Ramos (cell line): Measurements from ENCODE around the gene ENG.

Source experiments
- in situ Hi-C: fragments of 300-500 bp; cut with MboI; formaldehyde crosslinking; loops from one replicate; pipeline ENCODE4 v1.14.3; 2022; ENCODE audit warnings: low sequenced_read_pairs; ENCODE audit not compliant: unreplicated experiment

Gene ENG

DNA sequence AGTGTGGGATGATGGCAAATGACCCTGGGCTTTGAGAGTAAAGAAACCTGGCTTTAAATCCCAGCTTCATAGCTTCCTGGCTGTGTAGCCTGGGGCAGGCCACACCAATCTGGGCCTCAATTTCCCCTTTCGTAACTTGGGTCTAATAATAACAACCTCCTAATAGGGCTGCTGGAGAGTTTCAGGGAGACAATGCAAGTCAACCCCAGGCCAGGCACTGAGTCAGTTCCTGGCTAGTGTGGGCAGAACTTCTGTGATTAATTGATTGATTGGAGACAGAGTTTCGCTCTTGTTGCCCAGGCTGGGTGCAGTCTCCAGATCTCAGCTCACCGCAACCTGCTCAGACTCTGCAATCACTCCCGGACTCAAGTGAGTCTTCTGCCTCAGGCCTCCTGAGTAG lies 72.7 kb downstream of the ENG start:
- in situ Hi-C loops, result loop anchor here (5.0 kb wide), 1 partner anchor 130 kb away; no protein-coding TSS in a partner anchor

DNA sequence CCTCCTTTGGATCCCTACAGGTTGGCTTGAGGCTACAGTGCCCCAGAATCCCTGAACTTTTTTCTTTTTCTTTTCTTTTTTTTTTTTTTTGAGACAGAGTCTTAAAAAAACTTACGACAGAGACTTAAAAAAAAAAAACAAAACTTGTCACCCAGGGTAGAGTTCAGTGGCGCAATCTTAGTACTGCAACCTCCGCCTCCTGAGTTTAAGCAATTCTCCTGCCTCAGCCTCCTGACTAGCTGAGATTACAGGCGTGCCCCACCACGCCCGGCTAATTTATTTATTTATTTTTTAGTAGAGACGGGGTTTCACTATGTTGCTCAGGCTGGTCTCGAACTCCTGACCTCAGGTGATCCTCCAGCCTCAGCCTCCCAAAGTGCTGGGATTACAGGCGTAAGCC lies 73.5 kb downstream of the ENG start:
- in situ Hi-C loops, result loop anchor here (5.0 kb wide), 1 partner anchor 131 kb away; no protein-coding TSS in a partner anchor

DNA sequence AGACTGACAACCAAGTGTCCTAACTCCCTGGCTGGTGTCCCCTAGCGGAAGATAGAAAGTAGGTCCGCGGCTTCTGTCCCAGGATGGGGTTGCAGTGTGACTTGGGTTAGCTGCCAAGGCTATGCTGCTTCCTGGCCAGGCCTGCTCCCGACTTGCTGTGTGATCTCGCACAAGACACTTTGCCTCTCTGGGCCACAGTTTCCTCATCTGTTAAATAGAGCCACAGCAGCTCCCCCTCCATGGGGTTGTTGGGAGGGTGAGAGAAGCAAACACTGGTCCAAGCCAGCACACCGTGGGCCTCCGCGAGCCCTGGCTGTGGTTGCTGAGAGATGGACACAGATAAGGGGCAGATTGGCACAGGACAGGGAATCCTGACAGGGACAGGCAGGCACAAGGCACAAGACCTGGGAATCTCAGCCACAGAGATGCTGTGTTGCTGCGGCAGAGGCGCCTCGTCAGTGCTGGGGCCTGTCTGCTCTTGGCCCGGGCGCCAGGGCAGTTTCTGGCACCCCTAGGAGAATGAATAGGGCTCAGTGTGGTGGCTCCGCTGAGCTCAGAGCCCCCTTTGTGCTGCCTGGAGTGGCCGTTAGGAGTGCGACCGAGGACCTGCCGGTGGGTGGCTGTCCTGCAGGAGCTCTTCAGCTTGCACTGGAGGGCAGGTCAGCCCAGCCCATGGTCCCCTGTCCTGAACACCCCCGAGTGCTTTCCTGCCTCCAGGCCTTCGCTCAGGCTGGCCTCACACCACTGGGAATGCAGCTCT lies 74.2 kb downstream of the ENG start:
- in situ Hi-C loops, result loop anchor here (5.0 kb wide), 1 partner anchor 132 kb away; no protein-coding TSS in a partner anchor

DNA sequence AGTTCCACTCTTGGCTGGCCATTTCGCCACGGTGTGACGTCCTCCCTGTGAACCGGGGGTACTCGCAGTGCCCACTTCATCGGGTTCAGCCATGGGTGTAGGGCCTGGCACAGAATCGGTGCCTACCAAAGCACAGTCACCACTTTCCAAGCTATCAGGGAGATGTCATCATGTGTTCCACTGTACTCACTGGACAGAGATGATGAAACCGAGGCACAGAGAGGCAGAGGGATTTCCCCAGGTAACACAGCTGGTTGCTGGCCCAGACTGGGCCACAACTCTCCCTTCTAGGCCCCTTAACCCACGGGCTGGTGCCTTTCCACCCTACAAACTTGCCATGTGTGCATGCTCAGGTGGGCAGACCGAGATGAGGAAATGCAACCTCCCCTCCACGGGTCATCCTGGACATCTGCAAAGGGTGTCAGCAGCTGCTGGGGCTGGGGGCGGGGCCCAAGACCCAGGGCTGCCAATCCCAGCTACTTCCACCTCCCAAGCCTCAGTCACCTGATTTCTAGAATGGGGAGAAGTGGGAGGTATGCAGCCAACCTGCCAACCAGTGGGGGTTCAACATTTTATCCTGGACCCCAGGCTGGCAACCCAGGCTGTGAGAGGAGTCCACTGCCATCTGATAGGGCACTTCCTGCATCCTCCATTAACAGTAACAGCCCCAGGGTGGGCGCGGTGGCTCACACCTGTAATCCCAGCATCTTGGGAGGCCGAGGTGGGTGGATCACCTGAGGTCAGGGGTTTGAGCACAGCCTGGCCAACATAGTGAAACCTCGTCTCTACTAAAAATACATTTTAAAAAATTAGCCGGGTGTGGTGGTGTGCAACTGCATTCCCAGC lies 75.1 kb downstream of the ENG start:
- in situ Hi-C loops, result no loop called here

DNA sequence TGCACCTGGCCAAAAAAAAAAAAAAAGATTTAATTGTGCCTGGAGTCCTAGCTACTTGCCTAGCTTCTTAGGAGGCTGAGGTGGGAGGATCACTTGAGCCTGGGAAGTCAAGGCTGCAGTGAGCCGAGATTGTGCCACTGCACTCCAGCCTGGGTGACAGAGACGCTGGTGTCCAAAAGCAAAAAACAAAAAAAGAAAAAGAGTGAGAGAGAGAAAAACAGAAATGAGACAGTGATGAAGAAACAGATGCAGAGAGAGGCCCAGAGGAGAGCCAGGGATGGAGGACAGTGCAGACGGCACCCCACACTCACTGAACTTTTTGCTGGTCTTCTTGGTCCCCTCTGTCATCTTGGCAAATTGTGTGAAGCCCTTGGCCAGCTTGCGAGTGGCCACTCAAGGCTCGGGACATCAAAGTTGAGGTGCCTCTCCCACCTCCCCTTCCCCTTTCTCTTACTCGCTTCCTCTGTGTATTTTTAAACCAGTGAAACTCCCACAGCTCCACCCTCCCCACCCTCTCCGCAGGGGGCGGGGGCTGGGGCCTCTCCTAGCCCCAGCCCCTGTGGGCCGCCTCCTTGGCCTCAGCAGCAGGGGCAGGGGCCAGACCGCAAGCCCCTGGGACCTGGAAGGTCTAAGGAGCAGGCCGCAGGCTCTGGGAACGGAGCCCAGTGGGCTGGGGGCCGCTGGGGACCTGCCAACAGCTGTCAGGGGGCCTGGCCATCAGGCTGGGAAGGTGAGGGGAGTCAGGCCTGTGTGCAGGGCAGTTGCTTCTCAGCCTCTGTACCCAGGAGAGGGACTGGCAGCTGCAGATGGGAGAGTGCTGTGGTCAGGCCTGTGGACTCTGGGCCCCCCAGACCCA lies 76.0 kb downstream of the ENG start, which contains the start of gene SH2D3C:
Gene SH2D3C, minus strand, starts transcription at position 387 of the 856 bp plus-strand sequence. Its CDS starts 39 bp downstream, at position 348.
- in situ Hi-C loops, result no loop called here

DNA sequence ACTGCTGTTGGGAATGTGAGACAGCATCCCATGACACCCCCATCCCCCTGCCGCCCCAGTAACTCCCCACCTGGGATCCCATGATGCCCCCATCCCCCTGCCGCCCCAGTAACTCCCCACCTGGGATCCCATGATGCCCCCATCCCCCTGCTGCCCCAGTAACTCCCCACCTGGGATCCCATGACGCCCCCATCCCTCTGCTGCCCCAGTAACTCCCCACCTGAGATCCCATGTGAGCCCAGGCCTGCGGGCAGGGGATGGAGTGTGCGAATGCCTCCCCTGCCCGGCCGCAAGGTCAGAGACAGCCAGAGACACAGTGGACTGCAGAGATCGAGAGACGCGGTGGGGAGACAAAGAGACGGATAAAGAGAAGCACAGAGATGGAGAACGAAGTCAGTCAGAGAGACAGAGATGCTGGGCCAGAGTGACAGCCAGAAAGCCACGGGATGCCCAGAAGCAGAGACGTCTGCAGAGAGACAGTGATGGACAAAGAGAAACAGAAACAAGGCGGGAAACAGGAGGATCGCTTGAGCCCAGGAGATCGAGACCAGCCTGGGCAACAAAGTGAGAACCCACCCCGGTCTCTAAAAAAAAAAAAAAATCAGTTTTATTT lies 77.0 kb downstream of the ENG start:
- in situ Hi-C loops, result no loop called here

DNA sequence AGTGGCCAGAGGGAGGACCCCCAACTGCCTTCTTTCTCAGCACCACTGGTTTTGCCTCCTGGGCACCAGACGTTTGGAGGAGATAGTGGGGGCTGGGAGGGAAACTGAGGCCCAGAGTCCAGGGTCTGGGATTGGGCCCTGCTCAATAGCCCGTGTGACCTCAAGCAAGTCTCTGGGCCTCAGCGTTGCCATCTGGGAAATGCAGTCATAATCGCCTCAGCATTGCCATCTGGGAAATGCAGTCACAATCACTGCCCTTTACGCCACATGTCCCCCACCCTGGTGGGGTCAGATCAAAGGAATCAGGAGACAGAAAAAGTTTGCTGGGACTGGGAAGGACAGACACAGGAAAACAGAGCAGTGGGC lies 77.6 kb downstream of the ENG start:
- in situ Hi-C loops, result no loop called here

DNA sequence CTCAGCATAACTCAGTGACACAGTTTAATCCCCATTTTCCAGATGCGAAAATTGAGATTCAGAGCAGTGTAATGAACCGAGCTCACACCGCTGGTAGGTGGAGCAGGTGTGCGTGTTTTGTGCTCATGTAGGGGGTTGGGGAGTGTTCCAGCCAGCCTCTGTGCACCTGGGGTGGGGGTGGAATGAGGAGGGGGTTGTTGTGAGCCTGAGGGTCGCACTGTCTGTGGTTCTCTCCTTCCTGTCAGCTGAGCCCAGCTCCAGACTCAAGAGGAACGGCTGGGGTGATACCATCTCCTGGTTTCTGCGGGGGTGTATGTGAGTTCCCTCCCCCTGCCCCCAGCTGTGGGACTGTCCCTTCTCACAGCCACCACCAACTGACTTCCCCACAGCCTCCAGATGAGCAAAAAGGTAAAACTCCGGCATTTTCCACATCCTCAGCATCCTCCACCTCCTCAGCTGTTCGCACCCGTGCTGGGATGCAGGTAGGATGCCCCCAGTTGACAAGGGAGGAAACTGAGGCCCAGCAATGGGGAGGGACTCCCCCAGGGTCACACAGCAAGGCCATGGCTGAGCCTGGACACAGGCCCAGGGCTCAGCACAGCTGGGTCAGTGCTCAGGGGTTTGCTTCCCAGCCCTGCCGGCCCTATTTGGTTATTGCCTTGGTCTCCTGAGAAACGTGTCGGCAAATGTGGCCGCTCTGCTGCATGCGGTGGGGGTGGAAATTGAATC lies 78.1 kb downstream of the ENG start:
- in situ Hi-C loops, result no loop called here

DNA sequence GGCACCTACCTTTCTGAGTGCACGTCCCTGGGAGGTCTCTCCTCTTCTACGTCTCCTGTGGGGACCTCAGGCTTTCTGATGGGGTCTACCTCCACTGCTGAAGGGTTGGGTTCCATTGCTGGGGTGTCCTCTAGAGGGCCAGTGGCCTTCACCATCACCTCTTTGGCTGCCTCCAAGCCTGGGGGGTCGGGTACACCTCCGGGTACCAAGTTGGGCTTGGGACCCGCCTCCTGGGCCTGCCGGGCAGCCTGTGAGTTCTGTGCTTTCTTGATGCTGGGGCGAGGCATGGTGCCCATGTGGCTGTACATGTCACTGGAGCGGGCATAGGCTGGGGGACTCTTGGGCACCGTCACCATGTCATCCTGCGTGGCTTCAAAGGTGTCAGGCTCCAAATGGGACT lies 80.5 kb downstream of the ENG start:
- in situ Hi-C loops, result no loop called here

DNA sequence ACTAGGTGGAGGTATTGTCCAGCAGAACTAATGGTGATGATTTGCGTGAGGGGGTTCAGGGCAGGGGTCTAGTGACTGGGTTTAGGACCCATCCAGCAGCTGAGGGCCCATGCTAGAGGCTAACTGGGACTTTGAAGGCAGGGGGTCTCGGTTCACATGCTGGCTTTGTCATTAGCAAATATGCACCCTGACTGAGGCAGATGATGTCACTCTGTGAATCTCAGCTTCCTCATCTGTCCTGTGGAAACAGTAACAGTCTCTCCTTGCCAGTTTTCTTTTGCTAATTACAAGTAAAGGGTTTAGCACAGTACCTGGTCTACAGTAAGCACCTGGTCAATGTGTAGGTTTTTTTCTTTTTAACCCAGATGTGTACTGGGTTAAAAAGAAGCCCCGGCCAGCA lies 81.2 kb downstream of the ENG start:
- in situ Hi-C loops, result no loop called here

DNA sequence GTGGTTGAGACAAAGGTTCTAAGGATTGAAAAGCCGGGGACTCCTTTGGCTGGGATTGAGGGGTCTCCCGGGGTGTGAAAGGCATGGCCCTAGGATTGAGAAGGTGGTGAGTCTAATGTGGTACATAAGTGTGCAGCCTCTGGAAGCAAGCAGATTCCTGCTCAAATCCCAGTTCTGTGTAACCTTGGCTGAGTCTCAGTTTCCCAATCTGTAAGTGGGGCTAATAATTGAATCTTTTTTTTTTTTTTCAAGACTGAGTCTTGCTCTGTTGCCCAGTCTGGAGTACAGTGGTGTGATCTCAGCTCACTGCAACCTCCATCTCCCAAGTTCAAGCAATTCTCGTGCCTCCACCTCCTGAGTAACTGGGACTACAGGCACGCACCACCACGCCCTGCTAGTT lies 81.9 kb downstream of the ENG start:
- in situ Hi-C loops, result no loop called here

DNA sequence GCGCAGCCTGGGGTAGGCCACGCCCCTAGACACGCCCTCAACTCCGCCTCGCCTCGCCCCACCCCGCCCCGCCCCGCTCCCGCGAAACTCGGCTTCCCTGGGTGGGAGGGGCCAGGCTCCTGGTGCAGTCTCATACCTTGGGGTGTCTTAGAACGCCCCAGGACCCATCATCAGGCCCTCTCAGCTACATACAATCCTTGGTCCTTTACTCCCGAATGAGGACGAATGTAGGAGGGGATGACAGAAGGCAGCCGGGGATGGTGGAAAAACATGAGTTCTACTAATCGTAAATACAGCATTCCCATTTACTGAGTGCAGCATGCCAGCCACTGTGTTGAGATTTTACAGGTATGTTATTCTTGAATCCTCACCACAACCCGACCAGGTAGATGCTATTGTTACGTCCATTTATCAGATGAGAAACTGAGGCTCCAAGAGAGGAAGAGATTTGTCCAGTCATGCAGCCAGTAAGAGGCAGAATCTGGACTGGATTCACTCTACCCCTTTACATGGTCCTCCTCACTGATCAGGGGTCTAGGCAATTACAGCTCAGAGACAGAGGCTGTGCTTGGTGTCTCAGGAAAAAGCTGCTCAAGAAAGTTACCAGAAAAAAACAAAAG lies 82.8 kb downstream of the ENG start:
- in situ Hi-C loops, result no loop called here

DNA sequence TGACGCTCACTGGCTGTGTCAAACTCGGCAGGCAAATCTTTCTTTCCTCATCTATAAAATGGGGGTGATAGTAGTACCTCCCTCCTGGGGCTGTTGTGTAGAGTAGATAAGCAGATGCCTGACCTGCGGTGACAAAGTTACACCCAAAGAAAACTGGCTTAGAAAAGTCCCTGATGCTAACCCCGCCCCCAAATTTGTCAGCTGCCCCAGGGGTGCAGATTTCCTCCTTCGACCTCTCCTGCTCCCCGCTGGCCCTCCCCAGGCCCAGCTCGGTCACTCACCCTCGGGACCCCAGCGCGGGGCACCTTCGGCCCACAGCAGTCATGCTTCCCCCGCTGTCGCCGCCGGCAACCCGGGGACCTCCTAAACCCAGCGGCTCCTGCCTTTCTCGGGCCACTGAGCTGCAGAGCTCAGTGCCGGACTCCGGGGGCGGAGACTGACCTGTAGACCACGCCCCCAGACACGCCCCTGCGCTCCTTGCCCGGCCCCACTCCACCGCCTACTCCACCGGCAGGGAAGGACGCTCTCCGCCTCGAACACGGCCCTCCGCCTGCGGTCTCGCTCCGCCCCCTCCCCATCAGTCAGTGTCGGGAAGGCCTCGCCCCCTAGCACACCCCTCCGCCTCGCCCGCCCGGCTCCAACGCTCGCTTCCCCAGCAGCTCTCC lies 83.4 kb downstream of the ENG start:
- in situ Hi-C loops, result no loop called here

DNA sequence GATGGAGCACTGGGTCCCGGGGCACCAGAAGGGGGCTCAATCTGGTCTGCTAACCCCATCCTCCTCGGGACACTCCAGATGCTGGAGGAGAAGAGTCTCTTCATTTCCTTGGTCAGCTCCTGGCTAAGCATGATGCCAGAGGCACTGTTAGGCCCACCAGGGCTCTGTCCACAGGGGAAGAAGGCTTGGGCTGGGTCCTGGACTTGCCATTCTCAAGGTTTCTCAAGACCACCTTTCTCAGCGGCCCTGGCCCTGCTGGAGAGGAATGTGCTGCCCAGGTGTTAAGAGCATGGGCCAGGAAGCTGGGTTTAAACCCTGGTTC lies 83.9 kb downstream of the ENG start:
- in situ Hi-C loops, result no loop called here

DNA sequence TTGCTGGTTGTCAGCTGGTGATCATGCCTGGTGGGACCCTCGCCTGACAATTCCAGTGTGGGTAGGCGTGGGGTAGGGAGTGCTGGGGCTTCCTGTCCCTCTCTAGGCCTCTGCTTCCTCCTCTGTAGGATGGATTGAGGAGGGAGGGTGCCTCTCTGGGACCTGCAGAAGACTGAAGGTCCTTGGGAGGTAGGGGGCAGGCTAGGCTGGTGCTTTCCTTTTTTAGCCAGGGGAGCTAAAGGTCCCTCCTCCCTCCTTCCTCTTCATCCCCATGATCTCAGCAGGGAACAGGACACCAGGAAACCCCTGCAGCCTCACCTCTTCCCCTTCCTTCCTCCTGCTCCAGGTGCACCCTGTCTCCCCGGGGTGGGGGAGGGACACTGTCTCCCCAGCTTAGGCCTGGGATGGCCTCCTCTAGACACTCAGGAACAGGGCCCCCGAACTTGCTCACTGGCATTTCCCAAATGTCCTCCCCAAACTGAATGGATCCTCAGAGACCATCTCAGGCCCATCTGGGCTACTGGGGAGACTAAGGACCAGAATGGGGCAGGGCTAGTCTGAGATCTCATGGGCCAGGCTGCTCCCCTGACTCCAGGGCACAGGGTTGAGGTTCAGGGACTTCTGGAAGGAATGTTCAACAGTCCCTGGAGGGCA lies 84.4 kb downstream of the ENG start:
- in situ Hi-C loops, result no loop called here

DNA sequence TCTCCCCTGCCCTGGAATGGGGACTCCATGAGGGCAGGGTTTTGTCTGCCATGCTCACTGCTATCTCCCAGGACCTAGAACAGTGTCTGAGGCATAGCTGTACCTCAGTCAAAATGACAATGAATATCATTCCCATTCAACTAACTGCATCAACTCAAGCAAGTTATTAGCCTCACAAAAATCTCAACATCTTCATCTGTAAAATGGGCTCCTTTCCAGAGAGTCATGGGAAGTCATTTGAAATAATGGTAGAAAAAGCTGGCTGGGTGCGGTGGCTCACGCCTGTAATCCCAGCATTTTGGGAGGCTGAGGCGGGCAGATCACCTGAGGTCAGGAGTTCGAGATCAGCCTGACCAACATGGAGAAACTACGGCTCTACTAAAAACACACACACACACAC lies 85.4 kb downstream of the ENG start:
- in situ Hi-C loops, result no loop called here

DNA sequence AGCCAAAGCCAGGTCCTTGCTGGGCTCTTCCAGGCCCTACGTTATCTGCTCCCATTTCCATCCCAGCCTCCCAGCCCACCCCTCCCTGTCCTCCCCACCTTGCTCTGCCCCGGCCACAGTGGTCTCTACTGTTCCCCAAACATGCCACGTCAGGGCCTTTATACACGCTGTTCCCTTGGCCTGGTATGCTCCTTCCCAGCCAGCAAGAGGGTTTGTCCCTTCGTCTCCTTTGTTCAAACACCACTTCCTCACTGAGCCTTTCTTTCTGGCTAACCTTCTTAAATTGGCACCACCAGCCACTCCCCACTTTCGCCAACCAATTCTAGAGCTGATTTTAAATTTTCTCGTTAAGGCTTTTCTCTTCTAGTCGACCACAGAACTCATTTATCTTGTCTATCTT lies 85.8 kb downstream of the ENG start:
- in situ Hi-C loops, result no loop called here

DNA sequence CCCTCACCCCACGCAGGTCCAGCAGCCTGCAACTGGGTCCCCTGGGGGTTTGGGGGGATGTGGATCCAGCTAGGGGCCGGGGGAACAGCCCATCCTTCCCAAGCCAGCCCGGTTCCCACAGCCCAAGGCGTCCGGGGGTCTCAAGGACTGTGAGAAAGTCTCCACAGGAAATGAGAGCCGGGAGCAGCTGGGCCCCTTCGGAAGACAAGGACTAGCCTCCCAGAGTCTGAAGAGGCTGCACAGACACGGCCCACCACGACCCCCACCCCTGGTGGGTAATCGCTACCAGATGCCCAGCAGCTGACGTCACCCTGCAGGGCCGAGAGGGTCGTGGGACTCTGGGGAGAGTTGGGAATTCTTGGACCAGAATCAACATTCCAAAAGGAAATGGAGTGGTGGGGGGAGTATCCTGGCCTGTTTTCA lies 86.5 kb downstream of the ENG start:
- in situ Hi-C loops, result no loop called here
